Lower leg skin (tissue), 4 donors: Measurements from ENCODE around the gene HLA-DQA2. TPM values are rescaled to one million over a fixed set of nuclear protein-coding genes. Genes with fewer than 3 reads are reported as not detected.
"Not testable (repeated sequence)": the region's sequence is repeated elsewhere in the genome, so short reads cannot be mapped to it uniquely, and the experiment has no call there.

Source experiments
- DNase-seq, 2 donors: peaks; one replicate each; pipeline ENCODE4 v3.0.0-alpha.2; 2019; ENCODE audit warnings: low spot score in 2 of 2
- H3K4me3 ChIP-seq: fragments of 200-600 bp; sonication (generic); 2 replicates; pipeline ENCODE4 v1.5.1; 2017; ENCODE audit warnings: mild to moderate bottlenecking, low read depth; ENCODE audit not compliant: poor library complexity, severe bottlenecking
- POLR2A ChIP-seq, 2 donors: fragments of 450-650 bp; IDR thresholded peaks; one replicate each; pipeline ENCODE4 v1.6.1; 2016 to 2017; ENCODE audit warnings: antibody characterized with exemption in 2 of 2, mild to moderate bottlenecking in 1 of 2, moderate library complexity in 1 of 2
- WGBS, 2 donors: methylation state at CpG; one replicate each; pipeline ENCODE4 v1.1.5; 2018; 5-methylcytosine and 5-hydroxymethylcytosine counted together
- intact Hi-C: fragments of 100-400 bp; cut with DNase I; formaldehyde crosslinking; loops from one replicate; pipeline ENCODE4 v1.15.0; 2023; ENCODE audit warnings: low total_unique reads
- total RNA-seq, 4 donors: library from RNA; depleted of rRNA; stranded (reverse); fragments of >200 nt; gene quantifications; one replicate each; pipeline ENCODE4 v1.1.0, GENCODE V29; 2016
- TF ChIP-seq, protein P1 (sequence below), 3 donors: fragments of 450-650 bp; IDR thresholded peaks; one replicate each; pipeline ENCODE4 v1.5.1; 2016; ENCODE audit warnings: antibody characterized with exemption in 3 of 3, mild to moderate bottlenecking in 3 of 3, moderate library complexity in 2 of 3

Gene HLA-DQA2
- 1 to 10 TPM; 3.4 to 7.2 (median 5.6) TPM for total RNA-seq

DNA sequence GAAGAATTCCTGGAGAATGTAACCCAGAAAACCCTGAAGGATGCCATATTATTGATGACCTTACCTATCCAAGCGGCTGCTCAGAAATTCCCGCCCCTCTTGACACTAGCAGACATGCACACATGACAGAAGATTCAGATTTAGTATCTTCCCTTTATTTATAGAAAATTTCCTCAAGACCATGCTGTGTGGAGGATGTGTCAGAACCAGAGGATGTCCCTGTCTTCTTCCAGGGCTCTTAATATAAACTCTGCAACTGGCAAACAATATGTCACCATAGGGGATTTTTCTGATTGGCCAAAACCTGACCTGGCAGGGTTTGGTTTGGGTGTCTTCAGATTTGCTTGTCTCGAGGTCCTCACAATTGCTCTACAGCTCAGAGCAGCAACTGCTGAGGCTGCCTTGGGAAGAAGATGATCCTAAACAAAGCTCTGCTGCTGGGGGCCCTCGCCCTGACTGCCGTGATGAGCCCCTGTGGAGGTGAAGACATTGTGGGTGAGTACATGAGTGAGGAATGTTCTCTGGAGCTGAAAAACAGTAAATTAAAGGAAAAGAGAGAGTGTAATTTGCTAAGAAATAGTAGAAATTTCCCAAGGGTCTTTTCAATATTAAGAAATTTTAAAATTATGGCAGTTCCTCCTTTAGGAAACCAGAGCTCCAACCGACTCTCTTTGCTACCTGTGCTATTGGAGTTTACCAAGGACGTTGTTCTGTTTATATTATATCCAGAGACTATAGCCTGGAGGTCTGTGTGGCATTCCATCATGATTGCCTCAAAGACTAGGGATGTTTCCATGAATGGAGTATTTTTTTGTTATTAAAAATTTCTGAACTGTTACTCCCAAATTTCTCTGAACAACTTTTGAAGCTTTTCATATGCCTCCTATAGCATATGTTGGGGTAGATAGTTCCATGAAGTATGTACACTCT lies at the start of gene HLA-DQA2:
Gene HLA-DQA2 (plus strand): TSS at position 361 of the 930 bp plus-strand sequence. CDS start 53 bp downstream, at position 414.
- WGBS, 2 donors = 64 to 71% methylated on average over 7 of the region's 7 CpGs
- no peak for DNase-seq
- intact Hi-C loops = no loop called here
- H3K4me3 ChIP-seq = no peak within 1 kb of the TSS
- no peak for TF ChIP-seq POLR2A (IDR thresholded peaks at IDR 0.05)
- TF ChIP-seq, protein P1, sequence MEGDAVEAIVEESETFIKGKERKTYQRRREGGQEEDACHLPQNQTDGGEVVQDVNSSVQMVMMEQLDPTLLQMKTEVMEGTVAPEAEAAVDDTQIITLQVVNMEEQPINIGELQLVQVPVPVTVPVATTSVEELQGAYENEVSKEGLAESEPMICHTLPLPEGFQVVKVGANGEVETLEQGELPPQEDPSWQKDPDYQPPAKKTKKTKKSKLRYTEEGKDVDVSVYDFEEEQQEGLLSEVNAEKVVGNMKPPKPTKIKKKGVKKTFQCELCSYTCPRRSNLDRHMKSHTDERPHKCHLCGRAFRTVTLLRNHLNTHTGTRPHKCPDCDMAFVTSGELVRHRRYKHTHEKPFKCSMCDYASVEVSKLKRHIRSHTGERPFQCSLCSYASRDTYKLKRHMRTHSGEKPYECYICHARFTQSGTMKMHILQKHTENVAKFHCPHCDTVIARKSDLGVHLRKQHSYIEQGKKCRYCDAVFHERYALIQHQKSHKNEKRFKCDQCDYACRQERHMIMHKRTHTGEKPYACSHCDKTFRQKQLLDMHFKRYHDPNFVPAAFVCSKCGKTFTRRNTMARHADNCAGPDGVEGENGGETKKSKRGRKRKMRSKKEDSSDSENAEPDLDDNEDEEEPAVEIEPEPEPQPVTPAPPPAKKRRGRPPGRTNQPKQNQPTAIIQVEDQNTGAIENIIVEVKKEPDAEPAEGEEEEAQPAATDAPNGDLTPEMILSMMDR (IDR thresholded peaks at IDR 0.05) = no peak

GRCh38 chr6:32692019-32692418 lies 49.2 kb upstream of the HLA-DQA2 start:
- DNase-seq = no peak
- intact Hi-C loops = no loop called here
- no peak overlapping the region for H3K4me3 ChIP-seq
- no peak for TF ChIP-seq POLR2A (IDR thresholded peaks at IDR 0.05)
- TF ChIP-seq, protein P1 (IDR thresholded peaks at IDR 0.05) = no peak
- 0% methylated on average over 1 of the region's 1 CpG for WGBS, 2 donors

GRCh38 chr6:32697031-32697430 lies 44.2 kb upstream of the HLA-DQA2 start:
- H3K4me3 ChIP-seq = no peak overlapping the region
- no peak for TF ChIP-seq POLR2A (IDR thresholded peaks at IDR 0.05)
- TF ChIP-seq, protein P1 (IDR thresholded peaks at IDR 0.05) = no peak
- 67 to 82% methylated on average over 1 of the region's 1 CpG for WGBS, 2 donors
- intact Hi-C loops = no loop called here
- DNase-seq = no peak

- TF ChIP-seq POLR2A (IDR thresholded peaks at IDR 0.05) = no peak
- TF ChIP-seq, protein P1 (IDR thresholded peaks at IDR 0.05) = no peak
- H3K4me3 ChIP-seq = no peak overlapping the region
- 9 to 23% methylated on average over 6 of the region's 6 CpGs for WGBS, 2 donors
- intact Hi-C loops = loop anchor here (10.0 kb wide), 1 partner anchor 276 kb away; no protein-coding TSS in a partner anchor
- peak in 1 of 2 donors; percentile 17 for DNase-seq
Observed at GRCh38 chr6:32700391-32701040, 40.7 kb upstream of the HLA-DQA2 start.

GRCh38 chr6:32703347-32703746 lies 37.8 kb upstream of the HLA-DQA2 start:
- 31 to 58% methylated on average over 4 of the region's 4 CpGs for WGBS, 2 donors
- H3K4me3 ChIP-seq = no peak overlapping the region
- DNase-seq = no peak
- no peak for TF ChIP-seq POLR2A (IDR thresholded peaks at IDR 0.05)
- TF ChIP-seq, protein P1 (IDR thresholded peaks at IDR 0.05) = no peak
- intact Hi-C loops = loop anchor here (10.0 kb wide), 1 partner anchor 279 kb away; no protein-coding TSS in a partner anchor

GRCh38 chr6:32705164-32705563 lies 36.0 kb upstream of the HLA-DQA2 start:
- DNase-seq, H3K4me3 ChIP-seq: not testable (repeated sequence)
- 60 to 66% methylated on average over 3 of the region's 3 CpGs for WGBS, 2 donors
- intact Hi-C loops = loop anchor here (10.0 kb wide), 1 partner anchor 280 kb away; no protein-coding TSS in a partner anchor
